Keratinocyte (primary cell): Measurements from ENCODE around the gene P2RY13.

Experiments used
- CTCF ChIP-seq, 3 experiments: IDR thresholded peaks in 1 of 3; conservative IDR thresholded peaks in 1 of 3; optimal IDR thresholded peaks in 1 of 3; 2 replicates in 2 of 3; 3 replicates in 1 of 3; pipeline versions ENCODE3 to v1.5.1; 2011; ENCODE audit warnings: low read length in 3 of 3, mild to moderate bottlenecking in 3 of 3, moderate library complexity in 2 of 3, control low read depth in 1 of 3, inconsistent platforms in 1 of 3; ENCODE audit not compliant: insufficient read depth in 2 of 3; ENCODE audit errors: extremely low read depth in 1 of 3
- EZH2 ChIP-seq: IDR thresholded peaks from one replicate; pipeline ENCODE4 v1.6.1; 2012; ENCODE audit warnings: inconsistent platforms, mild to moderate bottlenecking, low read length, moderate library complexity

GRCh38 chr3:151350656-151351055 lies 21.3 kb upstream of the P2RY13 start:
- TF ChIP-seq CTCF (optimal IDR thresholded peaks at IDR 0.05 in 1 of 3, IDR thresholded peaks at IDR 0.05 in 1 of 3, conservative IDR thresholded peaks at IDR 0.05 in 1 of 3; ENCODE audit: extremely low read depth in 1 of 3, insufficient read depth in 2 of 3, low read length in 3 of 3) (no peak), EZH2 (no peak)
